ENCODE data around the gene NECTIN2.

DNA sequence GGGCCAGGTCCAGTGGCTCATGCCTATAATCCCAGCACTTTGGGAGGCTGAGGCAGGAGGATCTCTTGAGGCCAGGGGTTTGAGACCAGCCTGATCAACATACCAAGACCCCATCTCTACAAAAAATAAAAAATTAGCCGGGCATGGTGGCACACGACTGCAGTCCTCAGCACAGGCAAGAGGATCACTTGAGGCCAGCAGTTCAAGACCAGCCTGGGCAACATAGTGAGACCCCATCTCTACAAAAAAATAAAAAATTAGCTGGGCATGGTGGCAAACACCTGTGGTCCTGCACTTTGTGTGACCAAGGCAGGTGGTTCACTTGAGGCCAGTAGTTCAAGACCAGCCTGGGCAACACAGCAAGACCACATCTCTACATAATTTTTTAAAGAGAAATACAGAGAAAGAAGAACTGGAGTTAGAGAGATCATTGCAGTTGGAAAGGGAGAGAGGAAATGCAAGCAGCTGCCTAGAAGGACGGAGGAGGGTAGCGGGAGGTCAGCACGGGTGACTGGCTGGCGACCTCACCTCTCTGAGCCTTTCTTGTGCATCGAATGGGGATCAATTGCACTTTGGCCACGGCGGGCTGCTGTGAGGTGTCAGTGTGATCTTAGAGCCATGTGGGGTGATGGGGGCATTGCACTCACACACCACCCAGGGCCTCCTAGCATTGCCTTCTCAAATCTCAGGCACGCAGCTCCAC, 23.3 kb upstream of the NECTIN2 start:
- TF ChIP-seq, protein P1, sequence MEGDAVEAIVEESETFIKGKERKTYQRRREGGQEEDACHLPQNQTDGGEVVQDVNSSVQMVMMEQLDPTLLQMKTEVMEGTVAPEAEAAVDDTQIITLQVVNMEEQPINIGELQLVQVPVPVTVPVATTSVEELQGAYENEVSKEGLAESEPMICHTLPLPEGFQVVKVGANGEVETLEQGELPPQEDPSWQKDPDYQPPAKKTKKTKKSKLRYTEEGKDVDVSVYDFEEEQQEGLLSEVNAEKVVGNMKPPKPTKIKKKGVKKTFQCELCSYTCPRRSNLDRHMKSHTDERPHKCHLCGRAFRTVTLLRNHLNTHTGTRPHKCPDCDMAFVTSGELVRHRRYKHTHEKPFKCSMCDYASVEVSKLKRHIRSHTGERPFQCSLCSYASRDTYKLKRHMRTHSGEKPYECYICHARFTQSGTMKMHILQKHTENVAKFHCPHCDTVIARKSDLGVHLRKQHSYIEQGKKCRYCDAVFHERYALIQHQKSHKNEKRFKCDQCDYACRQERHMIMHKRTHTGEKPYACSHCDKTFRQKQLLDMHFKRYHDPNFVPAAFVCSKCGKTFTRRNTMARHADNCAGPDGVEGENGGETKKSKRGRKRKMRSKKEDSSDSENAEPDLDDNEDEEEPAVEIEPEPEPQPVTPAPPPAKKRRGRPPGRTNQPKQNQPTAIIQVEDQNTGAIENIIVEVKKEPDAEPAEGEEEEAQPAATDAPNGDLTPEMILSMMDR (IDR thresholded peaks at IDR 0.05) = no peak
- no peak for TF ChIP-seq POLR2AphosphoS5 (IDR thresholded peaks at IDR 0.05; ENCODE audit: low read depth, low read length)
- TF ChIP-seq, protein P2, sequence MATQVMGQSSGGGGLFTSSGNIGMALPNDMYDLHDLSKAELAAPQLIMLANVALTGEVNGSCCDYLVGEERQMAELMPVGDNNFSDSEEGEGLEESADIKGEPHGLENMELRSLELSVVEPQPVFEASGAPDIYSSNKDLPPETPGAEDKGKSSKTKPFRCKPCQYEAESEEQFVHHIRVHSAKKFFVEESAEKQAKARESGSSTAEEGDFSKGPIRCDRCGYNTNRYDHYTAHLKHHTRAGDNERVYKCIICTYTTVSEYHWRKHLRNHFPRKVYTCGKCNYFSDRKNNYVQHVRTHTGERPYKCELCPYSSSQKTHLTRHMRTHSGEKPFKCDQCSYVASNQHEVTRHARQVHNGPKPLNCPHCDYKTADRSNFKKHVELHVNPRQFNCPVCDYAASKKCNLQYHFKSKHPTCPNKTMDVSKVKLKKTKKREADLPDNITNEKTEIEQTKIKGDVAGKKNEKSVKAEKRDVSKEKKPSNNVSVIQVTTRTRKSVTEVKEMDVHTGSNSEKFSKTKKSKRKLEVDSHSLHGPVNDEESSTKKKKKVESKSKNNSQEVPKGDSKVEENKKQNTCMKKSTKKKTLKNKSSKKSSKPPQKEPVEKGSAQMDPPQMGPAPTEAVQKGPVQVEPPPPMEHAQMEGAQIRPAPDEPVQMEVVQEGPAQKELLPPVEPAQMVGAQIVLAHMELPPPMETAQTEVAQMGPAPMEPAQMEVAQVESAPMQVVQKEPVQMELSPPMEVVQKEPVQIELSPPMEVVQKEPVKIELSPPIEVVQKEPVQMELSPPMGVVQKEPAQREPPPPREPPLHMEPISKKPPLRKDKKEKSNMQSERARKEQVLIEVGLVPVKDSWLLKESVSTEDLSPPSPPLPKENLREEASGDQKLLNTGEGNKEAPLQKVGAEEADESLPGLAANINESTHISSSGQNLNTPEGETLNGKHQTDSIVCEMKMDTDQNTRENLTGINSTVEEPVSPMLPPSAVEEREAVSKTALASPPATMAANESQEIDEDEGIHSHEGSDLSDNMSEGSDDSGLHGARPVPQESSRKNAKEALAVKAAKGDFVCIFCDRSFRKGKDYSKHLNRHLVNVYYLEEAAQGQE (IDR thresholded peaks at IDR 0.05; ENCODE audit: insufficient read depth in 1 of 2, low read depth in 2 of 2, low read length in 1 of 2) = no peak
- TF ChIP-seq TCF7L2 (IDR thresholded peaks at IDR 0.05; ENCODE audit: low read depth, low read length) = no peak
- TF ChIP-seq SIN3A (IDR thresholded peaks at IDR 0.05; ENCODE audit: borderline replicate concordance, insufficient read depth, low read depth, low read length) = no peak
